Psoas muscle (tissue), 8 donors: ENCODE data around the gene ZNF160. TPM values are rescaled to one million over a fixed set of nuclear protein-coding genes. Genes with fewer than 3 reads are reported as not detected.

Source experiments
- ATAC-seq, 4 donors: fragments of 200-7000 bp; cut with Tn5 transposase; one replicate each; pipeline ENCODE4 v1.9.1; 2020; ENCODE audit warnings: moderate library complexity in 3 of 4, mild to moderate bottlenecking in 2 of 4
- DNase-seq, 2 donors: peaks; one replicate each; pipeline ENCODE4 v3.0.0-alpha.2; 2020
- H3K27ac ChIP-seq: fragments of 200-600 bp; one replicate; pipeline ENCODE4 v1.8.0; 2022
- H3K27me3 ChIP-seq, 3 donors: fragments of 200-600 bp in 1 of 3; one replicate each; pipeline versions ENCODE4 v1.6.1 to v1.8.0; 2013 to 2022; ENCODE audit warnings: low read length in 2 of 3, mild to moderate bottlenecking in 2 of 3, moderate library complexity in 1 of 3; ENCODE audit not compliant: insufficient read depth in 3 of 3
- H3K36me3 ChIP-seq, 2 donors: fragments of 200-600 bp in 1 of 2; one replicate each; pipeline versions ENCODE4 v1.6.1 to v1.8.0; 2013 to 2022; ENCODE audit warnings: low read depth in 1 of 2, mild to moderate bottlenecking in 1 of 2, moderate library complexity in 1 of 2; ENCODE audit not compliant: insufficient read depth in 1 of 2
- H3K4me1 ChIP-seq: fragments of 200-600 bp; one replicate; pipeline ENCODE4 v1.8.0; 2022
- H3K4me3 ChIP-seq: fragments of 200-600 bp; one replicate; pipeline ENCODE4 v1.8.0; 2022; ENCODE audit warnings: mild to moderate bottlenecking
- H3K9me3 ChIP-seq: fragments of 200-600 bp; one replicate; pipeline ENCODE4 v1.8.0; 2022
- WGBS, 3 donors: extraction: QIAGEN DNeasy Blood & Tissue Kit; methylation state at CpG; one replicate each; pipeline versions ENCODE4 v1.1.6 to v1.1.7; 2013; 5-methylcytosine and 5-hydroxymethylcytosine counted together
- intact Hi-C, 2 donors: fragments of 100-400 bp; cut with DNase I; formaldehyde crosslinking; loops; one replicate each; pipeline versions ENCODE4 v1.11.0 to v1.14.2; 2022
- polyA plus RNA-seq, 3 donors: library from polyadenylated mRNA; stranded (reverse); fragments of 200-250 nt; gene quantifications; one replicate each; pipeline ENCODE4 v1.2.3, GENCODE V29; 2013
- total RNA-seq, 4 donors: library from RNA; stranded (reverse); fragmentation: NEBNext Ultra II Directional in 2 of 4; extraction: Animal tissue kit (Norgen Biotek cat#: 25700) in 2 of 4; gene quantifications; one replicate each; pipeline versions ENCODE4 v1.2.1 to v1.2.4, GENCODE V29; 2021 to 2023
- TF ChIP-seq, protein P1 (sequence below): fragments of 200-600 bp; IDR thresholded peaks from one replicate; pipeline ENCODE4 v1.8.0; 2022; ENCODE audit warnings: antibody characterized with exemption
- donor health status: healthy with polysubstance abuse.
- donor health status: DM: no; HTN: no; CAD: no; lungs with moderate emphysema.
- donor health status: Bipolar disorder and iron deficiency.
- donor health status: healthy.
- donor health status: DM: yes; HTN: yes; CAD: no.
- donor health status: DM: no; HTN: no; CAD: no.
- donor health status: DM: no; HTN: no; CAD: no.
- donor health status: DM: yes; HTN: yes; CAD: no.

Gene ZNF160
- total and polyA plus RNA-seq, 7 donors: 4.9 to 12.9 (median 8.6) TPM

DNA sequence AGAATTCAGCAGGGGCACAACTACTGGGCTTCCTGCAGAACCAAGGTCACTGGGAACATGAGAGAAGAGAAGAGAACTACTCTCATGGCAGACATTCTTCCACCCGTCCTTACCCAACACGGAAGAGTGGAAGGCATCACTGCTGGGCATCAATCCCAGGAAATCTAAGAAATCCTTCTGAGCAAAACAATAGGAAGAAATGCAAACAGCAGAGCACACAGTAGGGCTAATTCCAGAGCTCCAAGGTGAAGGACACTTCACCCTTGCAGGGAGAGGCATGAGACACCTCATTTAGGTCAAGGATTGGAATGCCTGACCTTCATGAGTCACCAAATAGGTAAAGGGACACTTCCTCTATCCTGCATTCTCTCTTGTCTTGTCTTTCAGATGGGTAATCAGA lies 55.8 kb downstream of the ZNF160 start:
- 65 to 86% (median 83%) methylated on average over 2 of the region's 2 CpGs for WGBS, 3 donors
- ATAC-seq: no peak

DNA sequence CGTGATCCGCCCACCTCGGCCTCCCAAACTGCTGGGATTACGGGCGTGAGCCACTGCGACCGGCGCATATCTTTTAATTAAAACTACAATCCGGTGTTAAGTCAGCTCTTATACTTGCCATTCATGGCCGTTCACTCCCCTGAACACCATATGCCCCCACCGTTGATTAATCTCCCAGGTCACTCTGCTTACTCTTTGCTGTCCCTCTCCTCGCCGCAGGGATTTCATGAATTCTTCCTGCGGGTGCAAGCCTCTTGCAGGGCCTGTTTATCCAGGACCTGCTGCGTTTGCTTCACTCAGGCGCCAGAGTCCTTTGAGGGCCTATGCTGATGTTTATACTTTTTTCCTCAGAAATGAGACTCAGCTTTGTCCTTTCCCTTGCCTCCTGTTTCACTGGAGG lies 57.7 kb downstream of the ZNF160 start:
- H3K9me3 ChIP-seq: peaks cover 26% of the 10 kb centered on the region
- H3K27ac ChIP-seq: no peak overlapping the region
- ATAC-seq (no peak), DNase-seq (no peak)
- TF ChIP-seq, protein P1, sequence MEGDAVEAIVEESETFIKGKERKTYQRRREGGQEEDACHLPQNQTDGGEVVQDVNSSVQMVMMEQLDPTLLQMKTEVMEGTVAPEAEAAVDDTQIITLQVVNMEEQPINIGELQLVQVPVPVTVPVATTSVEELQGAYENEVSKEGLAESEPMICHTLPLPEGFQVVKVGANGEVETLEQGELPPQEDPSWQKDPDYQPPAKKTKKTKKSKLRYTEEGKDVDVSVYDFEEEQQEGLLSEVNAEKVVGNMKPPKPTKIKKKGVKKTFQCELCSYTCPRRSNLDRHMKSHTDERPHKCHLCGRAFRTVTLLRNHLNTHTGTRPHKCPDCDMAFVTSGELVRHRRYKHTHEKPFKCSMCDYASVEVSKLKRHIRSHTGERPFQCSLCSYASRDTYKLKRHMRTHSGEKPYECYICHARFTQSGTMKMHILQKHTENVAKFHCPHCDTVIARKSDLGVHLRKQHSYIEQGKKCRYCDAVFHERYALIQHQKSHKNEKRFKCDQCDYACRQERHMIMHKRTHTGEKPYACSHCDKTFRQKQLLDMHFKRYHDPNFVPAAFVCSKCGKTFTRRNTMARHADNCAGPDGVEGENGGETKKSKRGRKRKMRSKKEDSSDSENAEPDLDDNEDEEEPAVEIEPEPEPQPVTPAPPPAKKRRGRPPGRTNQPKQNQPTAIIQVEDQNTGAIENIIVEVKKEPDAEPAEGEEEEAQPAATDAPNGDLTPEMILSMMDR: no peak
- H3K27me3 ChIP-seq: no peaks in the 10 kb centered on the region
- H3K36me3 ChIP-seq: no peaks in the 10 kb centered on the region
- H3K4me1 ChIP-seq: no peaks in the 10 kb centered on the region
- intact Hi-C loops: no loop called here
- WGBS, 3 donors: 72 to 89% (median 88%) methylated on average over 16 of the region's 16 CpGs
- no peak overlapping the region for H3K4me3 ChIP-seq

More for the DNA sequence above, 55.8 kb downstream of the ZNF160 start:
- Histone ChIP-seq H3K4me3 (no peak overlapping the region), H3K27ac (no peak overlapping the region), H3K27me3 (no peaks in the 10 kb centered on the region), H3K9me3 (peaks cover 20% of the 10 kb centered on the region), H3K36me3 (no peaks in the 10 kb centered on the region), H3K4me1 (no peaks in the 10 kb centered on the region)
- TF ChIP-seq, protein P1: no peak
- intact Hi-C loops: loop anchor here in 1 of 2 donors (2.0 kb wide), 1 partner anchor 33 kb away; no protein-coding TSS in a partner anchor
- DNase-seq: no peak

DNA sequence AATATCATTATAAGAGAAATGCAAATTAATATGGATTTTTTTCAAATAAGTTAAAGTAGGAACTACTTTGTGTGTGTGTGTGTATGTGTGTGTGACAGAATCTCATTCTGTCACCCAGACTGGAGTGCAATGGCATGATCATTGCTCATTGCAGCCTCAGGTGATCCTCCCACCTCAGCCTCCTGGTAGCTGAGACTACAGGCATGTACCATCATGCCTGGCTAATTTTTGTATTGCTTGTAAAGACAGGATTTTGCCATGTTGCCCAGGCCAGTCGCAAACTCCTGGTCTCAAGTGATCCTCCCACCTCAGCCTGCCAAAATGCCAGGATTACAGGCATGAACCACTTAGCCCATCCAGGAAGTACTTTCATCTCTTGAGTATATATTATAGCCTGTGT lies 61.9 kb downstream of the ZNF160 start:
- TF ChIP-seq, protein P1: no peak
- ATAC-seq: no peak
- no peak for DNase-seq
- Histone ChIP-seq H3K27me3 (peaks cover 0 to 12% (median 5%) of the 10 kb centered on the region in 3 donors), H3K4me1 (no peaks in the 10 kb centered on the region), H3K27ac (no peak overlapping the region), H3K36me3 (no peaks in the 10 kb centered on the region), H3K4me3 (no peak overlapping the region), H3K9me3 (peaks cover 30% of the 10 kb centered on the region)
- intact Hi-C loops: no loop called here
- 76 to 85% (median 81%) methylated on average over 1 of the region's 1 CpG for WGBS, 3 donors

DNA sequence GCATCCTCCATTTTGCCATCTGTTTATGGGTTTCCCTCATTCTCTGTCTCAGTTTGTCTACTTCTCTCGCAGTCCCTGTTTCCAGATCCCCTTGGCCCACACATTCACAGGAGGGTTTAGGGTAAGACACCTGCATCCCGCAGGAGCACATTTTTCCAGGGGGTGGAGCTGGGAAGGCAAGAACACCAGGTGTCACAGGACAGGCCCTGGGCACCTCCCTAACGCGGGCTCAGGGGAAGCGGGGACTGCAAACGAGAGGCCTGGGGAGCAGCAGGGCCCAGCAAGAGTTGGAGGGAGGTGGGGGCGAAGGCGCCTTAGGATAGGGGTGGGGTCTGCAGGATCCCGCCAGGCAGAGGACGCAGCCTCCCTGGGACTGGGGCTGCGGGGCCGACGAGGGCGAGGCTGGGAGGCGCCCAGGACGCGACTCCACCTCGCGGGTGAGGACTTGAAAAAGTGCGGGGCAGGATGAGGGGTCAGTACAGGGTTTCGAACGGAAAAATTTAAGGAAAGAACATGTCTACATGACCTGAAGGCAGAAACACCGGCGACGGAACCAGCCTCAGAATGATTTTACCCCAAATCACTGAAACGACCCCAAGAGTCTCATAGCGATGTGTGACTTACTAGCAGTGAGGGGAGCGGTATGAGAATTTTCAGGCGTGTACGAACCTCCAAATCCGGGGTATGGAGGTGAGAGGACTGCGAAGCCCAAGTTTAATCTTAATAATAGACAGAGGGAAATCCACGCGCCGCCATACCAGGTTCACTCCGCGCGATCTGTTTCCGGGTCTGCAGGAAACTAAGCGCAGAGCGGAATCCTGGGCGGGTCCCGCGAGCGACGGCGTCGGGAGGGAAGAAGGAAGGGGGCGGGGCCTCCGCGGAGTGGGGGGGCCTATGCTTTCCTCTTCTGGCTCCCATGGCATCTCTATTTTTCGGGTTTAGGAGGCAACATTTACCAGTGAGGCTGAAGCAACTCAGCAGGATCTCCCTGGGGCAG lies 65.8 kb downstream of the ZNF160 start:
- TF ChIP-seq, protein P1: no peak
- no peak overlapping the region for H3K27ac ChIP-seq
- 10 to 14% (median 13%) methylated on average over 51 to 52 of the region's 52 CpGs for WGBS, 3 donors
- peak overlapping the region; percentile 48 for H3K4me3 ChIP-seq
- peaks cover 23% of the 10 kb centered on the region for H3K9me3 ChIP-seq
- H3K36me3 ChIP-seq: no peaks in the 10 kb centered on the region
- DNase-seq: no peak
- H3K4me1 ChIP-seq: no peaks in the 10 kb centered on the region
- intact Hi-C loops: no loop called here
- no peak for ATAC-seq
- peaks cover 0 to 12% (median 5%) of the 10 kb centered on the region in 3 donors for H3K27me3 ChIP-seq
